Dermis blood vessel endothelial cell (primary cell): ENCODE data around the gene TLR8. TPM values are rescaled to one million over a fixed set of nuclear protein-coding genes. Genes with fewer than 3 reads are reported as not detected.
A peak's percentile ranks its signal among the peaks of the same experiment; 100 is the strongest.
"Not testable (repeated sequence)": the region's sequence is repeated elsewhere in the genome, so short reads cannot be mapped to it uniquely, and the experiment has no call there.

Experiments used
- DNase-seq: peaks from one replicate; pipeline ENCODE4 v3.0.0; 2010
- total RNA-seq: library from RNA; depleted of rRNA; stranded (reverse); fragments of >200 nt; gene quantifications from 2 replicates; pipeline ENCODE4 v1.2.3, GENCODE V29; 2014

TLR8 gene
- total RNA-seq, 1 donor from 2014 or later, result not detected

DNA sequence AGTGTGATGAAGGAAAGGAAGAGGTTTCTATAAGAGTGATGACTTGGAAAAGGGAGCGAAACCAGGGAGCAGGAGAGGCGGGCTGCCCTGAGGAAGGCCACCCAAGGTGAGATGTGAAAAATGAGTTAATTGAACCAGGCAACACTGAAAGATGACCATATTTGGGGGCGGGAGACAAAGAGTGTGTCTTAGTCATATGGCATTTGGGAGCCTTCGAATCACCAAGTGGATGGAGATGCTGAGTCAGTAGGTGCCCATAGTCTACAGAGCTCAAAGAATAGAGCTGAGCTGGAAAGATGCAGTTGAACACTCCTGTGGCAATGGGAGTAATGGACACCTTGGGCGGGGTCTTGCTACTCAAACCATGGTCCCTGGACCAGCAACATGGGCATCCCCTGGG lies 8.3 kb upstream of the TLR8 start:
- DNase-seq, result no peak

DNA sequence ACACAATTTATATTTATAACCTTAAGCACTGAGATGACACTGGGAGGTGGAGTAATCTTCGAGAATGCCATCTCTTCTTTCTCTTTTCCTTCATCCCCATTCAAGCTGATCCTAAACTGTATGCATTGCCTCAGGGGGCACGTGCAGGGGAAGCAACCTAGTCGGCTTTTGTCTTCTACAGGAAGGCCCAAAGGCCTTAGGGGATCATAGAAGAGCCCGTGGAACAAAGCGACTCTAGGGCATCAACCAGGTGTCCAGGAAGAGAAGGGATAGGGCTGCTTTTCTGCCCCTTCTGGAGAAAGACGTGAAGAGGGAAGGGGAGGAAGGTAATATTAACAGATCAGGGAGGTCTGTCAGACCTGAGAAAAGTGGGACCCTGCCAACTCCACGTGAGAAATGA lies 6.9 kb upstream of the TLR8 start:
- DNase-seq, result no peak

DNA sequence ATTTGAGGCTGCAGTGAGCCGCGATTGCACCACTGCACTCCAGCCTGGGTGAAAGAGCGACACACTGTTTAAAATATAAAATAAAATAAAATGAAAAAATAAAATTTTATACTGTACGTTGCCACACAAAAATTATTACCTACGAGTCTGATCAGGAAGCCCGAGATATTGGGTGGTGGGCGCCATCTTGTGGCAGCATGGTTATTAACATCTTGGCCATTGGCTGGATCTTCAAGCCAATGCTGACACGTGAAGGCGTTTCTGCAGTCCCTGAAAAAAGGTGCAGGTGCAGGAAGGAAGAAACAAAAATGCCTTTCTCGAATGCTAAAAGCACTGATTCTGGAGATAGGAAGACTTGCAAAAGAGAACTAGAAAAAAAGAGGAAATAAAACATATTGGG lies 4.9 kb upstream of the TLR8 start:
- peak; percentile 68 for DNase-seq

DNA sequence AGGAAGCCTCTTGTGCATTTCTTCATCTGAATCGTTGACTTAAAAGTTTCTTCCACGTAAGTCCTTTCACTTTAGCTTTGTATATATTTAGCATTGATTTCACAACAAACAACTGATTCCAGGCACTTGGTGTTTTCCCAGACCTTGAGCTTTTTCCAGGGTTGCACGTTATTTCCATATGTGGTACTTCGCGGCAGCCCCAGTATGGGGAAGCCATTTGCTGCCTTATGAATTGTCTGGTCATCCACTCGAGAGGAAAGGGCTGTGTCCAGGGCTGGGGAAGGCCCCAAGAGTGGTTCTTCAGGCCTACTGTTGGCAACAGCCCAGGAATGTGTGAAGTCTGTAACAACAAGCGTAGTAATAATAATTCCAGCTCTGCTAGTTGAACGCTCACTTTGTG lies 2.8 kb upstream of the TLR8 start:
- no peak for DNase-seq

DNA sequence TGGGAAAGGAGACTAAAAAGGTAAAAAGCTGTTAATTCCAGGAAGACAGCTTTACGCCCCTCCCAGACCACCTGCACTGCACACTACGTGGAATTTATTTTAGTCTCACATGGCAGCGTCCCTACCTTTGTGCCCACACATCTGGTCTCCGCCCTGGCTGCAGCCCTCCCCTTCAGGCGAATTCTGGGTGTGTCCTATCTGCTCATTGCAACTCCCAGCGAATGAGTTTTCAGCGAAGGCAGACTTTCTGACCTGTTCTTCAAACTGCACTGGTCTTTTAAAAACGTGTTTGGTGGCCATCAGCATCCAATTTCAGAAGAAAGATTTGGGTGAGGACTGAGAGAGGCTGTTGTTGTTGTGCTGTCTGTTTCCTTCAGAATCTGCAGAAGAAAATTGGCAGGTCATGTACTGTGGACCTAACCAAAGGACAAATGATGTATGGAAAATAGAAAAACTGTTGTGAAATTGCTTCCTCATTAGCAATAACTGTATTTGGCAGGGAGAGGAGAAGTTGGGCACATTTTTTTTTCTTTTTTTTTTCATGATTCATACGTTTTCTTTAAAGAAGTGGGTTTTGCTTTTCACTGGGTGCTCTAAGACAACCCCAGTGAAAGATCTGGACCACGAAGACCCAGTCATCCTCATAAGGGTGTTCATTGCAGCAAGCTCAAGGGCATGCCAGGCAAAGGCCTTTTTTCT lies 4.2 kb downstream of the TLR8 start:
- no peak for DNase-seq

DNA sequence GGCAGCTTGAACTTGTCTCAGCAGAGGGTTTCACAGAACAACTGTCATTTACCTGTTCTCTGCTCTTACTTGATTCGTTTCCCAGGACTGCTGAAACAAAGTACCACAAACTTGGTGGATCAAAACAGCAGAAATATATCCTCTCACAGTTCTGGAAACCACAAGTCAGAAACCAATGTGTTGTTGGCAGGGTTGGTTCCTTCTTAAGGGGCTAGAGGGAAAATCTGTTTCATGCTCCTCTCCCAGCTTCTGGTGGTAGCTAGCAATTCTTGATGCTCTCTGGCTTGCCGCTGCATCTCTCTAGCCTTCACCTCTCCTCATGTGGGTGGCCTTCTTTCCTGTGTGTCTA lies 4.7 kb downstream of the TLR8 start:
- no peak for DNase-seq

DNA sequence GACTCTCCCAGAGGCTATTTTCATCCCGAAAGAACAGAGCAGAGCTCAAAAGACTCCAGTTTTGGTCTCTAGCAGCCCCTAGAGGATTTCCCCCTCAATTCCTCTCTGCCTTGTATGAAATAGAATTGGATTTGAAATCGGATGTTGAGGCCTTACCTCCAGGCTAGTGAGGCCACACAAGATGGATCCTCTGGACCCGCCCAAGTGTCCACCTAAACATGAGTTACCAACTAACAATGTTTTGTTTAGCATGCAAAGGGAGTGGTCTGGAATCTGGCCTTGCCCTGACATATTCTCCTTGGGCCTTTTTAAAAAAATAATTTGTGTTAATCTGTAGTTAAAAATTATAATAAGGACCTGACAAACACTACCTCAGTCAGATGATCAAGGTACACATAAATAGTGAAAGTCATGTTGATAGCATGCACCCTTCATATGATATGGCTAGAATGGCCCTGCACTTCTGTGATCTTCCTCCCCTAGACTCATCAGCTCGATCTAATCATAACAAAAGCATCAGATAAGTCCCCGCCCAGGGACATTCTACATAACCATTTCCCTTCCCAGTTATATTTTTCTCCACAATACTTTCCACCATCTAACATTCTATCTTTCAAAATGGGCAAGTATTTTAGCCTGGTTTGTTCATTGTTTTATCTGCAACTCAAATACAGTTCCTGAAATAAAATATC lies 6.5 kb downstream of the TLR8 start:
- no peak for DNase-seq

DNA sequence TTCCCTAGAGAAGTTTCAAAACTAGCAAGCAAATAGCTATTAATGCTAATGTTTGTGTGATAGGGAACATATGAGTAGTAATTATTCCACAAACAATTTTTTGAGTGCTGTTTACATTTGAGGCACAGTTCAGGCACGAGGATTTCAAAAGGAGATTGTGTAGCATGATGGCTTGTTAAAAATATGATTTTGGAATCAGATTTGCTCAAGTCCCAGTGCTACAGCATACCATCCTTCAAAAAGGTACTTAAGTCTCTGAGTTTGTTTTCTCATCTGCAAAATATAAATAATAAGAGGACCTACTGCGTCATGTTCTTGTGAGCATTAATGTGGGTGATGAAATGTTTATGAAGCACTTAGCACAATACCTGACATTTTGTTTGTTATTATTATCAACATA lies 11.3 kb downstream of the TLR8 start:
- DNase-seq, result no peak

DNA sequence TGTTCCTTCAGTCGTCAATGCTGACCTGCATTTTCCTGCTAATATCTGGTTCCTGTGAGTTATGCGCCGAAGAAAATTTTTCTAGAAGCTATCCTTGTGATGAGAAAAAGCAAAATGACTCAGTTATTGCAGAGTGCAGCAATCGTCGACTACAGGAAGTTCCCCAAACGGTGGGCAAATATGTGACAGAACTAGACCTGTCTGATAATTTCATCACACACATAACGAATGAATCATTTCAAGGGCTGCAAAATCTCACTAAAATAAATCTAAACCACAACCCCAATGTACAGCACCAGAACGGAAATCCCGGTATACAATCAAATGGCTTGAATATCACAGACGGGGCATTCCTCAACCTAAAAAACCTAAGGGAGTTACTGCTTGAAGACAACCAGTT lies 12.6 kb downstream of the TLR8 start:
- no peak for DNase-seq

DNA sequence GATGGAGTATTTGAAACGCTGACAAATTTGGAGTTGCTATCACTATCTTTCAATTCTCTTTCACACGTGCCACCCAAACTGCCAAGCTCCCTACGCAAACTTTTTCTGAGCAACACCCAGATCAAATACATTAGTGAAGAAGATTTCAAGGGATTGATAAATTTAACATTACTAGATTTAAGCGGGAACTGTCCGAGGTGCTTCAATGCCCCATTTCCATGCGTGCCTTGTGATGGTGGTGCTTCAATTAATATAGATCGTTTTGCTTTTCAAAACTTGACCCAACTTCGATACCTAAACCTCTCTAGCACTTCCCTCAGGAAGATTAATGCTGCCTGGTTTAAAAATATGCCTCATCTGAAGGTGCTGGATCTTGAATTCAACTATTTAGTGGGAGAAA lies 13.2 kb downstream of the TLR8 start:
- no peak for DNase-seq

DNA sequence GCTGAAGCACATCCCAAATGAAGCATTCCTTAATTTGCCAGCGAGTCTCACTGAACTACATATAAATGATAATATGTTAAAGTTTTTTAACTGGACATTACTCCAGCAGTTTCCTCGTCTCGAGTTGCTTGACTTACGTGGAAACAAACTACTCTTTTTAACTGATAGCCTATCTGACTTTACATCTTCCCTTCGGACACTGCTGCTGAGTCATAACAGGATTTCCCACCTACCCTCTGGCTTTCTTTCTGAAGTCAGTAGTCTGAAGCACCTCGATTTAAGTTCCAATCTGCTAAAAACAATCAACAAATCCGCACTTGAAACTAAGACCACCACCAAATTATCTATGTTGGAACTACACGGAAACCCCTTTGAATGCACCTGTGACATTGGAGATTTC lies 14.6 kb downstream of the TLR8 start:
- no peak for DNase-seq

DNA sequence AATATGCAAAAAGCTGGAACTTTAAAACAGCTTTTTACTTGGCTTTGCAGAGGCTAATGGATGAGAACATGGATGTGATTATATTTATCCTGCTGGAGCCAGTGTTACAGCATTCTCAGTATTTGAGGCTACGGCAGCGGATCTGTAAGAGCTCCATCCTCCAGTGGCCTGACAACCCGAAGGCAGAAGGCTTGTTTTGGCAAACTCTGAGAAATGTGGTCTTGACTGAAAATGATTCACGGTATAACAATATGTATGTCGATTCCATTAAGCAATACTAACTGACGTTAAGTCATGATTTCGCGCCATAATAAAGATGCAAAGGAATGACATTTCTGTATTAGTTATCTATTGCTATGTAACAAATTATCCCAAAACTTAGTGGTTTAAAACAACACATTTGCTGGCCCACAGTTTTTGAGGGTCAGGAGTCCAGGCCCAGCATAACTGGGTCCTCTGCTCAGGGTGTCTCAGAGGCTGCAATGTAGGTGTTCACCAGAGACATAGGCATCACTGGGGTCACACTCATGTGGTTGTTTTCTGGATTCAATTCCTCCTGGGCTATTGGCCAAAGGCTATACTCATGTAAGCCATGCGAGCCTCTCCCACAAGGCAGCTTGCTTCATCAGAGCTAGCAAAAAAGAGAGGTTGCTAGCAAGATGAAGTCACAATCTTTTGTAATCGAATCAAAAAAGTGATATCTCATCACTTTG lies 15.6 kb downstream of the TLR8 start:
- DNase-seq, result no peak

DNA sequence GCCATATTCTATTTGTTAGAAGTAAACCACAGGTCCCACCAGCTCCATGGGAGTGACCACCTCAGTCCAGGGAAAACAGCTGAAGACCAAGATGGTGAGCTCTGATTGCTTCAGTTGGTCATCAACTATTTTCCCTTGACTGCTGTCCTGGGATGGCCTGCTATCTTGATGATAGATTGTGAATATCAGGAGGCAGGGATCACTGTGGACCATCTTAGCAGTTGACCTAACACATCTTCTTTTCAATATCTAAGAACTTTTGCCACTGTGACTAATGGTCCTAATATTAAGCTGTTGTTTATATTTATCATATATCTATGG lies 16.1 kb downstream of the TLR8 start:
- no peak for DNase-seq

DNA sequence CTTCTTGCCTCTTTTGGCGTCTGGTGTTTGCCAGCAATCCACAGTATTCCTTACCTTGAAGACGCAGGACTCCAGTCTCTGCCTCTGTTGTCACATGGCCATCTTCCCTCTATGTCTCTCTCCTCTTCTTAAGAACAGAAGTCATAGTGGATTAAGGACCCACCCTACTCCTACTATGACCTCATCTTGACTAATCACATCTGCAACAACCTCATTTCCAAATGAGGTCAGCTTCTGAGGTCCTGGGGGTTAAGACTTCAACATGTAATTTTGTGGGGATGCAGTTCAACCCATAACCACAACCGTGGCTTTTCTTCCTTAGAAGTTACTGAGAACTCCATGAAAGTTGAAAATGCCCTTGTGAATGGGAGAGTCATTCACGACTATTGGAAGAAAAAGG lies 23.3 kb downstream of the TLR8 start:
- no peak for DNase-seq

DNA sequence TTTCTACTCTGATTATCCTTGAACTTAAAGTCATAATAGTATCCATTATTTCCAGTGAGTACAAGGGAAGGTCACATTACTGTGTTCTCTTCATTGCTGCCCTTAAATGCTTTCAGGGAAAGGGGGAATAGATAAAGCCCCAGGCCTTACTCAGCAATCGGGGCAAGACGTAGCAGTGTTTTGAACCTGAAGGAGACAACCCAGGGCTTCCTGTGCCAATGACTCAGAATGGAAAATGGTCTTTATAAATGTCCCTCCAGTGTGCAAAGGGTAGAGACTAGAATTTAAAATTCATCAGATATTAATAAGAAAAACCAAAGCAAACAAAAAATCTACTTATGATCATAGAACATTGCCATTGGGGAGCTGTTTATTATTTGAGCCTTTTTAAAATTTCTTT lies 23.7 kb downstream of the TLR8 start:
- no peak for DNase-seq

DNA sequence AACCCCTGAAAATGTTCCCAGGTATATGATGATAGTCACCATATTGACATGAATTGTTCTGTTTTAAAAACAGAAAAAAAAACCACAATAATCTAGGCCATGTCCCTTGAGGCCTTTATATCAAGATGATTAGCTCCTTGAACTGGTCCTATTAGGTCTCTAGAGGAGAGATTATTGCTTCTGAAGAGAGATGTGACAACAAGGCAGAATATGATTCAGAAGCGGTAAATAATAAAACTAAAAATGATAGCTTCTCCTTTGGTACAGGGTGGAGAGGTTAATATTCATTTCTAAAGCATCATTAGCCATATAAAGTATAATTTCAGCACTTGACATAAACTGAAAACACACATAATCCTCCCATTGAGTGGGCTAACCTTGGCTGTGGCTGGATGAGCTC lies 25.8 kb downstream of the TLR8 start:
- DNase-seq, result no peak

DNA sequence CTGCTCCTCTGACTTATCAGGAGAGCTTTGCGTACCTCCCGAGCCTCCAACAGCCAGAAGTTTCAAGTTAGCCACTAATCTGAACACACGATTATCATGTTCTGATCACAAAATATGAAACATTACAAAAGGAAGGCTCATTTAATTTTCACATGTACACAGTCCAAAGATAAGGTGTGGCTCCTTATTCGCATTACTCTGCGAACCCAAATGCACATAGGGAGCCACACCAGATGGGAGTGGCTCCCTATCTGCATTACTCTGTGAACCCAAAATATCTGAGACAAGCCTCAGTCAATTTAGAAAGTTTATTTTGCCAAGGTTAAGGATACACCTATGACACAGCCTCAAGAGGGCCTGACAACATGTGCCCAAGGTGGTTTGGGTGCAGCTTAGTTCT lies 28.4 kb downstream of the TLR8 start:
- DNase-seq, result no peak

DNA sequence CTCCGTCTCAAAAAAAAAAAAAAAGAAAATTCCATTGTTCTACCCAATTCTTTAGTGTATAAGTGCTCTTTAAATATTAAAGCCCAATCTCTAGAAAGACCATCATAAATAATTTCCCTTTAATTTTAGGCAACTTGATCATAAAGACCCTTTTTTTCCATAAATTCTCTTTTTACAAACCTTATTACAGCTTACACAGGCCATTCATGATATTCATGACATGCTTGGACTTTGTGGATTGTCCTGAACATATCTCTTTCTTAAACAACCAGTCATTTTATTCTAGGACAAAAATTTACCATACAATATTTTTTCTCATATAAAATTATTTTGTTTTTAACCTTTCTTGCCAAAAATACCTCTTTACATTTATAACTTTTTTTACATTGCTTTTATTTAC lies 30.5 kb downstream of the TLR8 start:
- no peak for DNase-seq

DNA sequence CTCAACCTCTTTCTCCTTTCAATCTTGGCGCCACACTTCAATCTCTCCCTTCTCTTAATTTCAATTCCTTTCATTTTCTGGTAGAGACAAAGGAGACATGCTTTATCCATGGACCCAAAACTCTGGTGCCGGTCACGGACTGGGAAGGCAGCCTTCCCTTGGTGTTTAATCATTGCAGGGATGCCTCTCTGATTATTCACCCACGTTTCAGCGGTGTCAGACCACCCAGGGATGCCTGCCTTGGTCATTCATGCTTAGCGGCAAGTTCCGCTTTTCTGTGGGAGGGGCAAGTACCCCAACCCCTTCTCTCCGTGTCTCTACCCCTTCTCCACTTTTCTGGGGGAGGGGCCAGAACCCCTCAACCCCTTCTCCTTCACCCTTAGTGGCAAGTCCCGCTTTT lies 34.1 kb downstream of the TLR8 start:
- DNase-seq, result not testable (repeated sequence)

DNA sequence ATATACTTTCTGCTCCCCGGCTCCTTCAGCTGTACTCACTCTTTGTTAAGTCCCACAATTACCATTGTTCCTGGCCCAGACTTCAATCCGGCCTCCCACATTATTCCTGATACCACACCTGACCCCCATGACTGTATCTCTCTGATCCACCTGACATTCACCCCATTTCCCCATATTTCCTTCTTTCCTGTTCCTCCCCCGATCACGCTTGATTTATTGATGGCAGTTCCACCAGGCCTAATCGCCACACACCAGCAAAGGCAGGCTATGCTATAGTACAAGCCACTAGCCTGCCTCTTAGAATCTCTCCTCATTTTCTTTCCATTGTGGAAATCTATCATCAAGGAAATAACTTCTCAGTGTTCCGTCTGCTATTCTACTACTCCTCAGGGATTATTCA lies 37.2 kb downstream of the TLR8 start:
- DNase-seq, result not testable (repeated sequence)

DNA sequence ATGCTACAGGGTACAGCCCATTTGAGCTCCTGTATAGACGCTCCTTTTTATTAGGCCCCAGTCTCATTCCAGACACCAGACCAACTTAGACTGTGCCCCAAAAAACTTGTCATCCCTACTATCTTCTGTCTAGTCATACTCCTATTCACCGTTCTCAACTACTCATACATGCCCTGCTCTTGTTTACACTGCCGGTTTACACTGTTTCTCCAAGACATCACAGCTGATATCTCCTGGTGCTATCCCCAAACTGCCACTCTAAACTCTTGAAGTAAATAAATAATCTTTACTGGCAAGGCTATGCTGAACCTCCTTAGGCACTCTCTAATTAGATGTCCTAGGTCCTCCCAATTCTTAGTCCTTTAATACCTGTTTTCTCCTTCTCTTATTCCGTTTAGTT lies 38.0 kb downstream of the TLR8 start:
- DNase-seq, result not testable (repeated sequence)

DNA sequence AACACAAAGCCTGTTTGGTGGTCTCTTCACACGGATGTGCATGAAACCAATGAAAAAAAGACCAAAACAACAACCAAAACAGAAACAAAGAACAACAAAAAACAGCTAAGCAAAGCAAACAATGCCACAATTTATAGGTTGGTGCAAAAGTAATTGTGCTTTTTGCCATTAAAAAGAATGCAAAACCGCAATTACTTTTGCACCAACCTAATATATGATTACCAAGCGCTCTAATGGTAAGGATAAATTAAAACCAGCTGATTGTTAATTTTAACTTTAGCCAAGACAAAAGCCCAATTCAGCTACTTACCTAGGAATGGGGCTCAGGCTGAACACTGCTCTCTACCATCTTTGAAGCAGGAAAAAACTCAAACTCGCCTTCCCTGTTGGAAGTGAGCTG lies 39.1 kb downstream of the TLR8 start:
- DNase-seq, result no peak

DNA sequence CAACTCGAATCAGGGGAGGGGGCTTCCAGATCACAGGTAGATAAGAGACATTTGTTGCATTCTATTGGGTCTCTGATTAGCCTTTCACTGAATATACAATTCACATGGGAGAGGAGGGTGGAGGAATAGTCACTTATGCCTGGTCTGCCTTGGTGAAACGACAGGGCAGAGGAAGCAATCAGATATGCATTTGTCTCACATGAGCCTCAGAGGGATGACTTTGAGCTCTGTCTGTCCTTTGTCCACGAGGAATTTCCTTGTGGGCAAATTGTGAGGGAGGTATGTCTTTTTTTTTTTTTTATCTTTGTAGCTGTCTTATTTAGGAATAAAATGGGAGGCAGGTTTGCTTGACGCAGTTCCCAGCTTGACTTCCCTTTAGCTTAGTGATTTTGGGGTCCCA lies 40.0 kb downstream of the TLR8 start:
- no peak for DNase-seq

DNA sequence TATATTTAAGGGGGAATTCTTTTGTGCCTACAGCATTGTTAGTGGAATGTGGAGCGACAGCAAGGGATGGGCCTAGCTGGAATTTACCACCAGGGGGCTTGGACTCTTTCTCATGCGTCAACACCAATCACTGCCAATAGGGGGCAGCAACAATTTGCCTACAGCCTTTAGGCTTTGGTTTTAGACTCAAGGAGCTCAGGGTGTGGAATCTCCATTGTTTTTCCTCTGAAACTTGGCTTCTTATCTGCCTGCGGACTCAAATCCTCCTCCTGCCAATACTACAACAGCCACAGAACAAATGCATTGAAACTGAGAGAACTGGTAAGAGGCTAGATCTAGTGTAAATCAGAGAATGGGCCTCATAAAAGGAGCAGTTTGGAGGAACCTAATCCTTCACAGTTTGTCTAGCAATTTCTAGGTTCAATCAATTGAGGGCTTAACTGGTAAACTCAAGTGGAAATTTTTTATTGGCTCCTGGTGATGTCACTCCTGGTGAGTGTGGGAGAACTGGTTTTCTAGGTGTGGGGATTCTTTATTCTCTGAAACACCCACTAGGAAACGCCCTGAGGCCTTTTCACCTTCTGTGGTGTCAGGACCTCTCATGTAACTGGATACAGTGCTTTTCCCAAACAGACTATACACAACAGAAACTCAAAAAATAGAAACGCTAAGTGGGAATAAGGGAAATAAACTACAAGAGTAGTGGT lies 40.6 kb downstream of the TLR8 start:
- DNase-seq, result peak; percentile 90
